ENCODE data around the gene LHFPL2. TPM values are rescaled to one million over a fixed set of nuclear protein-coding genes. Genes with fewer than 3 reads are reported as not detected.

The LHFPL2 gene
- total RNA-seq, 1 donor from 2014 or later: 47.6 TPM

DNA sequence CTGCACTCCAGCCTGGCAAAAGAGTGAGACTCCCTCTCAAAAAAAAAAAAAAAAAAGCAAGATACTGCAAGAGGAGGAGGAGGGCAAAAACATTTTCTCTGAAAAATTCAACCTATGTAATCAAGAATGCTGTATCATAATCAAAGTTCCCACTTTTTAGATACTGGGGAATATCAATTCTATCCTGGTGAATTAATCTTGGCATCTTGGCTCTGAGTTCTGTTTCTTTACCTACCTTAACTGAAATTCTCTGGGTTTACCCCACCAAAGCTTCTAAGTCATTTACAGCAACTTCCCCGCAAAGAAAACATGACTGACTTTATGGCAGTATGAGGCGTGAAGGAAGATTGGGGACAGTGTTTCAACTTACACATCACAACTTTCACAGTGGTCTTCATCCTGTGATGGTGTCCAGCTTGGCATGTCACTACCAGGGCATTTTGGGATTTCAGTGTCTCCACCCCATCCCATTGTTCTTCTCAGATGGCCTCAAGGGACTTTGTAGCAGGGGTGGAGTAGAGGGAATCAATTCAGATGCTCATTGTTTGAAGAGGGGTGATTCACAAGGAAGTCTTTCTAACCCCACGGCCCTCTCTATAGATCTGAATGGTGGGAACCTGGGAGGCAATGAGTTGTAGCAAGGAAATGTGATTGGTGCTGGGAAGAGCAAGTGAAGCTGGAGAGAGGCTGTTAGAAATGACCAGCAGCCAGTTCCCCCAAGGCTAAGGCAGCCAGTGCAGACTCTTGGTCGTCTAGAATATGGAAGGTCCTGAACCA lies 157.7 kb downstream of the LHFPL2 start:
- H3K9me3 Mint-ChIP-seq (ENCODE audit: unreplicated experiment): no peaks in the 10 kb centered on the region
- peak overlapping the region; percentile 70 for H3K4me3 Mint-ChIP-seq (ENCODE audit: unreplicated experiment)
- H3K27ac Mint-ChIP-seq (ENCODE audit: unreplicated experiment): peak overlapping the region; percentile 26
- no peak for DNase-seq (ENCODE audit: low spot score)
- peaks cover 8% of the 10 kb centered on the region for H3K27me3 Mint-ChIP-seq (ENCODE audit: unreplicated experiment)
- peaks cover 35% of the 10 kb centered on the region for H3K36me3 Mint-ChIP-seq (ENCODE audit: low read depth, unreplicated experiment)
- TF ChIP-seq, protein P1, sequence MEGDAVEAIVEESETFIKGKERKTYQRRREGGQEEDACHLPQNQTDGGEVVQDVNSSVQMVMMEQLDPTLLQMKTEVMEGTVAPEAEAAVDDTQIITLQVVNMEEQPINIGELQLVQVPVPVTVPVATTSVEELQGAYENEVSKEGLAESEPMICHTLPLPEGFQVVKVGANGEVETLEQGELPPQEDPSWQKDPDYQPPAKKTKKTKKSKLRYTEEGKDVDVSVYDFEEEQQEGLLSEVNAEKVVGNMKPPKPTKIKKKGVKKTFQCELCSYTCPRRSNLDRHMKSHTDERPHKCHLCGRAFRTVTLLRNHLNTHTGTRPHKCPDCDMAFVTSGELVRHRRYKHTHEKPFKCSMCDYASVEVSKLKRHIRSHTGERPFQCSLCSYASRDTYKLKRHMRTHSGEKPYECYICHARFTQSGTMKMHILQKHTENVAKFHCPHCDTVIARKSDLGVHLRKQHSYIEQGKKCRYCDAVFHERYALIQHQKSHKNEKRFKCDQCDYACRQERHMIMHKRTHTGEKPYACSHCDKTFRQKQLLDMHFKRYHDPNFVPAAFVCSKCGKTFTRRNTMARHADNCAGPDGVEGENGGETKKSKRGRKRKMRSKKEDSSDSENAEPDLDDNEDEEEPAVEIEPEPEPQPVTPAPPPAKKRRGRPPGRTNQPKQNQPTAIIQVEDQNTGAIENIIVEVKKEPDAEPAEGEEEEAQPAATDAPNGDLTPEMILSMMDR (IDR thresholded peaks at IDR 0.05; ENCODE audit: unreplicated experiment): no peak
- H3K4me1 Mint-ChIP-seq (ENCODE audit: unreplicated experiment): peaks cover 44% of the 10 kb centered on the region

DNA sequence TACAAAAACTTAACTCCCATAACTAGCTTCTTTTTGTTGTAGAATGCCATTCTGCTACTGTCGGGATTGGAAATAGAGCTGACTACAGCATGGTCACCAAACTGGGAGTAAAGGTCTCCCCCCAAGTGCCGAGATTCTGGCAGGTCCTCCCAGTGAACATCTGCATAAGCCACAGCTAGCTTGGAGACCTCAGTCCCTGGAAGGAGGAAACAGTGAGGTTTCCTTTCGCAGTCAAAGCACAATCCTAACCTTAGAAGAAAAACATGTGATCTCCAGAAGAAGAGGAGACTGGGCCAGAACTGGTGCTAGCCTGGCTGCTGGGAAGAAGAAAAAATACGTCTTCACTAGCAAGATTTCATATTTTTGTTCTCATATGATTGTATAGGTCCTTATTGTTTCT lies 160.7 kb downstream of the LHFPL2 start:
- Mint-ChIP-seq H3K36me3 (ENCODE audit: low read depth, unreplicated experiment) (peaks cover 32% of the 10 kb centered on the region), H3K4me1 (ENCODE audit: unreplicated experiment) (peaks cover 53% of the 10 kb centered on the region), H3K4me3 (ENCODE audit: unreplicated experiment) (no peak overlapping the region), H3K9me3 (ENCODE audit: unreplicated experiment) (no peaks in the 10 kb centered on the region), H3K27me3 (ENCODE audit: unreplicated experiment) (peaks cover 6% of the 10 kb centered on the region), H3K27ac (ENCODE audit: unreplicated experiment) (no peak overlapping the region)
- DNase-seq (ENCODE audit: low spot score): no peak
- TF ChIP-seq, protein P1 (IDR thresholded peaks at IDR 0.05; ENCODE audit: unreplicated experiment): no peak

DNA sequence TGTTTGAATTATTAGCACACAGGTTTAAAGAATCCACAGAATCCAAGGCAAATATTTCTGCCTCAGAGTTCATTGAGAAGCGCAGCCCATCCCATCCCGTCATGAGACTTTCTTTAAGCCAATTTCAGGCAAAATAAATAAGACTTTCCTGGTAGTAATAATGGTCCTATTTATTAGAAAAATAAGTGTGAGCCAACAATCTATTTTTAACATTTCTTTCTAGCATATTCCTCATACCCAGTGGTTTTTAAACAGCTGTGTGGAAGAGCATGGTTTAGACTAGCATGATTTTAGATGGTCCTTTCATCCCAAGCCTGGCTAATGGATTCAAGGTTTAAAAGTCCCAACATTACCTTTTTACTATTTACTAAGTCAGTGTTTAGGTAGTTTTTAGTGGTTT lies 162.4 kb downstream of the LHFPL2 start:
- Mint-ChIP-seq H3K4me3 (ENCODE audit: unreplicated experiment) (no peak overlapping the region), H3K27ac (ENCODE audit: unreplicated experiment) (peak overlapping the region; percentile 32), H3K27me3 (ENCODE audit: unreplicated experiment) (peaks cover 2% of the 10 kb centered on the region), H3K9me3 (ENCODE audit: unreplicated experiment) (no peaks in the 10 kb centered on the region), H3K4me1 (ENCODE audit: unreplicated experiment) (peaks cover 56% of the 10 kb centered on the region), H3K36me3 (ENCODE audit: low read depth, unreplicated experiment) (peaks cover 25% of the 10 kb centered on the region)
- no peak for DNase-seq (ENCODE audit: low spot score)
- TF ChIP-seq, protein P1 (IDR thresholded peaks at IDR 0.05; ENCODE audit: unreplicated experiment): no peak

DNA sequence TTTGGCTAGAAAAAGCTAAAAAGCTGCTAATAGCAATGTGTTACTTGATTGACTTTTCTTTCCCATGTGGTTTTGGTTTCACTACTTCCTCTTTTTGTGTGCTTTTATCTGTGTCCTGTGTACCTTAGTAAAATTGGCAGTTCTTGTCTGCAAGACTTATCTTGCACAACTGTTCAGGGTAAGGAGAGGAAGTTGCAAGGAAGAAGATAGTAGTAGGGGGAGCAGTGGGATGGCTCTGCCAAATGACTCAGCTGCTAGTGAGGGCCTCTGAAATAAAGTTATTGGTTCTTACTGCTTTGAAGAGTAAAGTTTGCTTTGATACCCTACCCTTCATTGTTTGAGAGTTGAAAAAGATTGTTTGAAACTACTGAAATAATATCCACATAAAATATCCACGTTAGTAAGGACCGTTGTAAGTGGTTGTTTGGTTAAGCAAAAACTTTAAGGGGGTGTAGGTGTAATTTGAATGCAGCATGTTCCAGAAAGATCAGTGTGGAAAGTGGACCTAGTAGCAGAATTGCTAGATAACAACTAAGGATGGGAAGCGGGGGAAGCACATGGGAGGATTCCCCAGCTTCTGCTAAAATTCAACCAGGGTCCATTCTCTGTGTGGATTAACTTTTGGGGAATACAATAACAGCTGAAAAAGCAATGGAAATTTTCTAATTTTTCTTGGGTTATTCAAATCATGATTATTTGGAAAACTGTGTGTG lies 164.6 kb downstream of the LHFPL2 start:
- Mint-ChIP-seq H3K4me1 (ENCODE audit: unreplicated experiment) (peaks cover 50% of the 10 kb centered on the region), H3K4me3 (ENCODE audit: unreplicated experiment) (no peak overlapping the region), H3K27me3 (ENCODE audit: unreplicated experiment) (peaks cover 2% of the 10 kb centered on the region), H3K27ac (ENCODE audit: unreplicated experiment) (peak overlapping the region; percentile 65), H3K36me3 (ENCODE audit: low read depth, unreplicated experiment) (peaks cover 14% of the 10 kb centered on the region), H3K9me3 (ENCODE audit: unreplicated experiment) (no peaks in the 10 kb centered on the region)
- TF ChIP-seq, protein P1 (IDR thresholded peaks at IDR 0.05; ENCODE audit: unreplicated experiment): no peak
- DNase-seq (ENCODE audit: low spot score): no peak

DNA sequence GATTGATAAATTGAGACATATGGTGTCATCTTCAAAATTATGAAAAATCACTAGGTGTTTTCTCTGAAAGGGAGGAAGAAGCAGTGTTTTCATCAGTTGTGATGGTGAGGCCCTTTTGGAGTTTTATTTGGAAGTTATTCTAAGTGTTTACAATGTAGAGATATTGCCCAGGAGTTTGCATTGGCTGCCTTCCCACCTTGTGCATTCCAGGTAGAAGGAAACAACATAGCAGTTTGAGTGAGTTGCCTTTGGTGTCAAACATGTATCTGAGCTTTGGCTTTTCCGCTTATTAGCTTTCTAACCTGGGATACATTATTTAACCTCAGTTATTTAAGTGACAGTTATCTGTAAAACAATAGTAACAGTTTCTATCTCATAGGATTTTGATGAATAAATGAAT lies 165.6 kb downstream of the LHFPL2 start:
- H3K27me3 Mint-ChIP-seq (ENCODE audit: unreplicated experiment): peaks cover 2% of the 10 kb centered on the region
- DNase-seq (ENCODE audit: low spot score): no peak
- TF ChIP-seq, protein P1 (IDR thresholded peaks at IDR 0.05; ENCODE audit: unreplicated experiment): no peak
- H3K4me1 Mint-ChIP-seq (ENCODE audit: unreplicated experiment): peaks cover 42% of the 10 kb centered on the region
- H3K4me3 Mint-ChIP-seq (ENCODE audit: unreplicated experiment): no peak overlapping the region
- H3K27ac Mint-ChIP-seq (ENCODE audit: unreplicated experiment): no peak overlapping the region
- H3K9me3 Mint-ChIP-seq (ENCODE audit: unreplicated experiment): no peaks in the 10 kb centered on the region
- peaks cover 5% of the 10 kb centered on the region for H3K36me3 Mint-ChIP-seq (ENCODE audit: low read depth, unreplicated experiment)
